Uterus (tissue), 2 donors: ENCODE results near the gene VEZF1.

Experiments
- CTCF ChIP-seq, 4 experiments: fragments of 200-600 bp in 2 of 4; fragments of 450-650 bp in 2 of 4; sonication (generic) in 2 of 4; IDR thresholded peaks; one replicate each; pipeline ENCODE4 v1.5.1; 2016 to 2019; ENCODE audit warnings: antibody characterized with exemption in 4 of 4, mild to moderate bottlenecking in 2 of 4, moderate library complexity in 1 of 4
- POLR2A ChIP-seq, 2 donors: fragments of 450-650 bp; IDR thresholded peaks; one replicate each; pipeline ENCODE4 v1.6.1; 2016; ENCODE audit warnings: antibody characterized with exemption in 2 of 2, mild to moderate bottlenecking in 1 of 2, moderate library complexity in 1 of 2

GRCh38 chr17:57959929-57960328, 28.1 kb downstream of the VEZF1 start:
- no peak for TF ChIP-seq CTCF (IDR thresholded peaks at IDR 0.05)
- no peak for TF ChIP-seq POLR2A (IDR thresholded peaks at IDR 0.05)
